ENCODE measurements around the gene ZNF124.

ZNF124 gene

GRCh38 chr1:247210376-247211117 lies 38.7 kb upstream of the ZNF124 start:
- TF ChIP-seq, protein P1, sequence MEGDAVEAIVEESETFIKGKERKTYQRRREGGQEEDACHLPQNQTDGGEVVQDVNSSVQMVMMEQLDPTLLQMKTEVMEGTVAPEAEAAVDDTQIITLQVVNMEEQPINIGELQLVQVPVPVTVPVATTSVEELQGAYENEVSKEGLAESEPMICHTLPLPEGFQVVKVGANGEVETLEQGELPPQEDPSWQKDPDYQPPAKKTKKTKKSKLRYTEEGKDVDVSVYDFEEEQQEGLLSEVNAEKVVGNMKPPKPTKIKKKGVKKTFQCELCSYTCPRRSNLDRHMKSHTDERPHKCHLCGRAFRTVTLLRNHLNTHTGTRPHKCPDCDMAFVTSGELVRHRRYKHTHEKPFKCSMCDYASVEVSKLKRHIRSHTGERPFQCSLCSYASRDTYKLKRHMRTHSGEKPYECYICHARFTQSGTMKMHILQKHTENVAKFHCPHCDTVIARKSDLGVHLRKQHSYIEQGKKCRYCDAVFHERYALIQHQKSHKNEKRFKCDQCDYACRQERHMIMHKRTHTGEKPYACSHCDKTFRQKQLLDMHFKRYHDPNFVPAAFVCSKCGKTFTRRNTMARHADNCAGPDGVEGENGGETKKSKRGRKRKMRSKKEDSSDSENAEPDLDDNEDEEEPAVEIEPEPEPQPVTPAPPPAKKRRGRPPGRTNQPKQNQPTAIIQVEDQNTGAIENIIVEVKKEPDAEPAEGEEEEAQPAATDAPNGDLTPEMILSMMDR (IDR thresholded peaks at IDR 0.05; ENCODE audit: low read length, missing control alignments) = no peak
- peak overlapping the region; percentile 89 for H3K4me3 ChIP-seq (replicated peaks; ENCODE audit: low read depth, low read length)
- DNase-seq (ENCODE audit: low read depth) = peak; percentile 89

GRCh38 chr1:247210062-247210375 lies 38.2 kb upstream of the ZNF124 start:
- H3K4me3 ChIP-seq (replicated peaks; ENCODE audit: low read depth, low read length) = peak overlapping the region; percentile 89
- TF ChIP-seq, protein P1 (IDR thresholded peaks at IDR 0.05; ENCODE audit: low read length, missing control alignments) = no peak

GRCh38 chr1:247209396-247209795 lies 37.6 kb upstream of the ZNF124 start:
- TF ChIP-seq, protein P1 (IDR thresholded peaks at IDR 0.05; ENCODE audit: low read length, missing control alignments) = no peak
- DNase-seq (ENCODE audit: low read depth) = peak; percentile 3
- peak overlapping the region; percentile 89 for H3K4me3 ChIP-seq (replicated peaks; ENCODE audit: low read depth, low read length)

More at GRCh38 chr1:247210062-247210375, 38.2 kb upstream of the ZNF124 start:
- DNase-seq (ENCODE audit: low read depth) = no peak

- peak; percentile 24 for DNase-seq (ENCODE audit: low read depth)
- H3K4me3 ChIP-seq (replicated peaks; ENCODE audit: low read depth, low read length) = no peak overlapping the region
- TF ChIP-seq, protein P1 (IDR thresholded peaks at IDR 0.05; ENCODE audit: low read length, missing control alignments) = no peak
Measured at GRCh38 chr1:247204177-247204647, 32.4 kb upstream of the ZNF124 start.

- no peak for DNase-seq (ENCODE audit: low read depth)
- H3K4me3 ChIP-seq (replicated peaks; ENCODE audit: low read depth, low read length) = no peak overlapping the region
- TF ChIP-seq, protein P1 (IDR thresholded peaks at IDR 0.05; ENCODE audit: low read length, missing control alignments) = no peak
Measured at GRCh38 chr1:247198781-247199180, 27.0 kb upstream of the ZNF124 start.

DNA sequence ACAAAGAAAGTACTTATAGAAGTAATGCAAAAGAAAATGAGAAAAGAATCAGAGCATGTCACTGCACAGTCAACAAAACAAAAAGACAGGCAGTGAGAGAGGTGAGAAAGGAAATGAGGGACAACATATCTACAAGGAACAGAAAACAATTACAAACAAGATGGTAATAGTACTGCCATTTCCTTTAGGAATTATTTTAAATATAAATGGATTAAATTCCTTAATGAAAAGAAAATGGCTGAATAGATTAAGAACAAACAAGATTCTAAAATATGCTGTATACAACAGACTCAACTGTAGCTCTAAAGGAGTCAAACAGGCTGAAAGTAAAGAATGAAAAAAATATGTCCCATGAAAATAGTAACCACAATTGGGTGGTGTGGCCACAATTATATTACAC lies 22.1 kb upstream of the ZNF124 start:
- TF ChIP-seq, protein P1 (IDR thresholded peaks at IDR 0.05; ENCODE audit: low read length, missing control alignments) = no peak
- H3K4me3 ChIP-seq (replicated peaks; ENCODE audit: low read depth, low read length) = no peak overlapping the region
- DNase-seq (ENCODE audit: low read depth) = no peak

All from fibroblast of pulmonary artery (primary cell).